Activated CD4-positive, alpha-beta T cell treated with anti-CD3 and anti-CD28 coated beads, Interleukin-2, amount 10 ng/mL, durations not matched to agents 24 days and 14 days (primary cell): ENCODE results near the gene C15orf61. TPM values are rescaled to one million over a fixed set of nuclear protein-coding genes. Genes with fewer than 3 reads are reported as not detected.
A peak's percentile ranks its signal among the peaks of the same experiment; 100 is the strongest.

Source experiments
- DNase-seq: peaks from one replicate; pipeline ENCODE4 v3.0.0; 2022
- H3K27ac Mint-ChIP-seq: one replicate; pipeline ENCODE4 v1.8.0; 2022; ENCODE audit warnings: mild to moderate bottlenecking, mixed read lengths
- H3K27me3 Mint-ChIP-seq: one replicate; pipeline ENCODE4 v1.8.0; 2022; ENCODE audit warnings: mixed read lengths
- H3K36me3 Mint-ChIP-seq: one replicate; pipeline ENCODE4 v1.8.0; 2022; ENCODE audit warnings: low read depth, mild to moderate bottlenecking, mixed read lengths
- H3K4me1 Mint-ChIP-seq: one replicate; pipeline ENCODE4 v1.8.0; 2021; ENCODE audit warnings: mixed read lengths
- H3K4me3 Mint-ChIP-seq: one replicate; pipeline ENCODE4 v1.8.0; 2022; ENCODE audit warnings: mild to moderate bottlenecking, moderate library complexity, mixed read lengths
- H3K9me3 Mint-ChIP-seq: one replicate; pipeline ENCODE4 v1.8.0; 2021; ENCODE audit warnings: mixed read lengths
- intact Hi-C: fragments of 100-400 bp; cut with micrococcal nuclease; formaldehyde crosslinking; loops from one replicate; pipeline ENCODE4 v1.15.1; 2023
- total RNA-seq: library from RNA; stranded (reverse); gene quantifications from 2 replicates; pipeline ENCODE4 v1.2.3, GENCODE V29; 2022

The C15orf61 gene
- total RNA-seq, 1 donor from 2014 or later: 7.3 TPM

GRCh38 chr15:67506775-67507747 is 13.9 kb upstream of the C15orf61 start:
- no peak overlapping the region for H3K4me3 Mint-ChIP-seq
- peaks cover 6% of the 10 kb centered on the region for H3K4me1 Mint-ChIP-seq
- H3K27ac Mint-ChIP-seq: no peak overlapping the region
- no peaks in the 10 kb centered on the region for H3K27me3 Mint-ChIP-seq
- DNase-seq: no peak
- H3K36me3 Mint-ChIP-seq: peaks cover 2% of the 10 kb centered on the region
- intact Hi-C loops: no loop called here
- H3K9me3 Mint-ChIP-seq: no peaks in the 10 kb centered on the region

GRCh38 chr15:67508407-67508806 is 12.5 kb upstream of the C15orf61 start:
- intact Hi-C loops: no loop called here
- peaks cover 8% of the 10 kb centered on the region for H3K4me1 Mint-ChIP-seq
- no peaks in the 10 kb centered on the region for H3K27me3 Mint-ChIP-seq

GRCh38 chr15:67509918-67510317 is 11.0 kb upstream of the C15orf61 start:
- intact Hi-C loops: no loop called here
- H3K36me3 Mint-ChIP-seq: peaks cover 7% of the 10 kb centered on the region
- H3K9me3 Mint-ChIP-seq: no peaks in the 10 kb centered on the region
- no peak for DNase-seq
- no peak overlapping the region for H3K4me3 Mint-ChIP-seq
- peaks cover 8% of the 10 kb centered on the region for H3K4me1 Mint-ChIP-seq
- no peak overlapping the region for H3K27ac Mint-ChIP-seq
- H3K27me3 Mint-ChIP-seq: no peaks in the 10 kb centered on the region

More at GRCh38 chr15:67508407-67508806, 12.5 kb upstream of the C15orf61 start:
- Mint-ChIP-seq H3K4me3 (no peak overlapping the region), H3K27ac (no peak overlapping the region), H3K9me3 (no peaks in the 10 kb centered on the region), H3K36me3 (peaks cover 5% of the 10 kb centered on the region)
- no peak for DNase-seq

- Mint-ChIP-seq H3K9me3 (no peaks in the 10 kb centered on the region), H3K27ac (no peak overlapping the region), H3K4me3 (no peak overlapping the region), H3K36me3 (peaks cover 7% of the 10 kb centered on the region), H3K27me3 (no peaks in the 10 kb centered on the region), H3K4me1 (peaks cover 8% of the 10 kb centered on the region)
- no peak for DNase-seq
- intact Hi-C loops: no loop called here
Measured at GRCh38 chr15:67510597-67511190, 10.2 kb upstream of the C15orf61 start.

GRCh38 chr15:67511606-67512005 is 9.3 kb upstream of the C15orf61 start:
- no peak for DNase-seq
- Mint-ChIP-seq H3K4me1 (peaks cover 5% of the 10 kb centered on the region), H3K36me3 (peaks cover 7% of the 10 kb centered on the region), H3K4me3 (no peak overlapping the region), H3K27ac (no peak overlapping the region), H3K9me3 (no peaks in the 10 kb centered on the region), H3K27me3 (no peaks in the 10 kb centered on the region)
- intact Hi-C loops: no loop called here

GRCh38 chr15:67512140-67512539 is 8.8 kb upstream of the C15orf61 start:
- Mint-ChIP-seq H3K27ac (no peak overlapping the region), H3K4me3 (no peak overlapping the region), H3K9me3 (no peaks in the 10 kb centered on the region), H3K4me1 (peaks cover 5% of the 10 kb centered on the region), H3K36me3 (peaks cover 7% of the 10 kb centered on the region), H3K27me3 (no peaks in the 10 kb centered on the region)
- DNase-seq: no peak
- intact Hi-C loops: no loop called here

GRCh38 chr15:67512933-67513714 is 7.8 kb upstream of the C15orf61 start:
- H3K4me1 Mint-ChIP-seq: peaks cover 5% of the 10 kb centered on the region
- H3K4me3 Mint-ChIP-seq: no peak overlapping the region
- H3K27me3 Mint-ChIP-seq: no peaks in the 10 kb centered on the region
- no peak overlapping the region for H3K27ac Mint-ChIP-seq
- no peaks in the 10 kb centered on the region for H3K9me3 Mint-ChIP-seq
- no peak for DNase-seq
- H3K36me3 Mint-ChIP-seq: peaks cover 7% of the 10 kb centered on the region
- intact Hi-C loops: no loop called here

- no peak overlapping the region for H3K4me3 Mint-ChIP-seq
Measured at GRCh38 chr15:67515090-67515489, 5.8 kb upstream of the C15orf61 start.

GRCh38 chr15:67515557-67515956 is 5.4 kb upstream of the C15orf61 start:
- intact Hi-C loops: no loop called here
- Mint-ChIP-seq H3K27ac (no peak overlapping the region), H3K27me3 (no peaks in the 10 kb centered on the region), H3K4me3 (no peak overlapping the region), H3K9me3 (no peaks in the 10 kb centered on the region), H3K36me3 (peaks cover 7% of the 10 kb centered on the region), H3K4me1 (peaks cover 7% of the 10 kb centered on the region)
- no peak for DNase-seq

More at GRCh38 chr15:67515090-67515489, 5.8 kb upstream of the C15orf61 start:
- no peak overlapping the region for H3K27ac Mint-ChIP-seq
- peaks cover 7% of the 10 kb centered on the region for H3K36me3 Mint-ChIP-seq
- peaks cover 5% of the 10 kb centered on the region for H3K4me1 Mint-ChIP-seq
- DNase-seq: no peak
- no peaks in the 10 kb centered on the region for H3K27me3 Mint-ChIP-seq
- no peaks in the 10 kb centered on the region for H3K9me3 Mint-ChIP-seq
- intact Hi-C loops: no loop called here

GRCh38 chr15:67520321-67521028 is 456 bp upstream of the C15orf61 start:
- peak overlapping the region; percentile 91 for H3K27ac Mint-ChIP-seq
- no peaks in the 10 kb centered on the region for H3K9me3 Mint-ChIP-seq
- peaks cover 25% of the 10 kb centered on the region for H3K4me1 Mint-ChIP-seq
- H3K27me3 Mint-ChIP-seq: no peaks in the 10 kb centered on the region
- DNase-seq: no peak
- intact Hi-C loops: loop anchor here (1.0 to 10.0 kb wide), 3 partner anchors 22 to 534 kb away; partner anchors contain the start of genes MAP2K5, PIAS1 and RNU6-1
- H3K36me3 Mint-ChIP-seq: peaks cover 7% of the 10 kb centered on the region
- H3K4me3 Mint-ChIP-seq: peak overlapping the region; percentile 98

- peak overlapping the region; percentile 98 for H3K4me3 Mint-ChIP-seq
- intact Hi-C loops: loop anchor here (1.0 to 10.0 kb wide), 3 partner anchors 20 to 533 kb away; partner anchors contain the start of genes MAP2K5, PIAS1 and RNU6-1
- DNase-seq: no peak
- H3K4me1 Mint-ChIP-seq: peaks cover 25% of the 10 kb centered on the region
- H3K36me3 Mint-ChIP-seq: peaks cover 12% of the 10 kb centered on the region
- no peaks in the 10 kb centered on the region for H3K27me3 Mint-ChIP-seq
- H3K27ac Mint-ChIP-seq: peak overlapping the region; percentile 99
- H3K9me3 Mint-ChIP-seq: no peaks in the 10 kb centered on the region
Measured at GRCh38 chr15:67521783-67522568, 1.0 kb downstream of the C15orf61 start.

- H3K4me3 Mint-ChIP-seq: peak overlapping the region; percentile 51
- no peaks in the 10 kb centered on the region for H3K9me3 Mint-ChIP-seq
- H3K4me1 Mint-ChIP-seq: peaks cover 25% of the 10 kb centered on the region
- intact Hi-C loops: loop anchor here (10.0 kb wide), 1 partner anchor 531 kb away; the partner anchor contains the start of gene PIAS1
- H3K27me3 Mint-ChIP-seq: no peaks in the 10 kb centered on the region
- H3K27ac Mint-ChIP-seq: no peak overlapping the region
- H3K36me3 Mint-ChIP-seq: peaks cover 12% of the 10 kb centered on the region
- DNase-seq: no peak
Measured at GRCh38 chr15:67523330-67523729, 2.4 kb downstream of the C15orf61 start.
